SW480 (cell line): ENCODE measurements around the gene ZWINT.

ENCODE experiments used
- DNase-seq: peaks from one replicate; pipeline ENCODE4 v3.0.0-alpha.2; 2016; ENCODE audit warnings: low spot score

Gene ZWINT

GRCh38 chr10:56360967-56361612 lies at the start of gene ZWINT:
TSS of gene ZWINT (minus strand) at chr10:56361259. CDS start at chr10:56361236, 23 bp downstream.
- peak; percentile 96 for DNase-seq

GRCh38 chr10:56383806-56384205 lies 22.7 kb upstream of the ZWINT start:
- DNase-seq: no peak

GRCh38 chr10:56370217-56371113 lies 9.4 kb upstream of the ZWINT start:
- no peak for DNase-seq

- no peak for DNase-seq
These were observed 484 bp downstream of the ZWINT start for GRCh38 chr10:56360583-56360966.

GRCh38 chr10:56359837-56360236 lies 1.2 kb downstream of the ZWINT start:
- DNase-seq: no peak

GRCh38 chr10:56357018-56357417 lies 4.0 kb downstream of the ZWINT start:
- no peak for DNase-seq

GRCh38 chr10:56351909-56352630 lies 9.0 kb downstream of the ZWINT start:
- no peak for DNase-seq

- DNase-seq: no peak
These were observed 11.4 kb downstream of the ZWINT start for GRCh38 chr10:56349611-56350010.

- DNase-seq: no peak
These were observed 13.0 kb downstream of the ZWINT start for GRCh38 chr10:56348101-56348500.

GRCh38 chr10:56346845-56347415 lies 14.1 kb downstream of the ZWINT start:
- no peak for DNase-seq

- DNase-seq: no peak
These were observed 19.4 kb downstream of the ZWINT start for GRCh38 chr10:56341612-56342011.

- DNase-seq: no peak
These were observed 31.1 kb downstream of the ZWINT start for GRCh38 chr10:56329961-56330360.

- no peak for DNase-seq
These were observed 33.9 kb downstream of the ZWINT start for GRCh38 chr10:56327118-56327517.

GRCh38 chr10:56319386-56319785 lies 41.7 kb downstream of the ZWINT start:
- peak; percentile 23 for DNase-seq

- no peak for DNase-seq
These were observed 42.2 kb downstream of the ZWINT start for GRCh38 chr10:56318816-56319215.

- no peak for DNase-seq
These were observed 43.5 kb downstream of the ZWINT start for GRCh38 chr10:56317603-56318002.

GRCh38 chr10:56316603-56317002 lies 44.5 kb downstream of the ZWINT start:
- no peak for DNase-seq
